ENCODE results near the gene BANF2.

DNA sequence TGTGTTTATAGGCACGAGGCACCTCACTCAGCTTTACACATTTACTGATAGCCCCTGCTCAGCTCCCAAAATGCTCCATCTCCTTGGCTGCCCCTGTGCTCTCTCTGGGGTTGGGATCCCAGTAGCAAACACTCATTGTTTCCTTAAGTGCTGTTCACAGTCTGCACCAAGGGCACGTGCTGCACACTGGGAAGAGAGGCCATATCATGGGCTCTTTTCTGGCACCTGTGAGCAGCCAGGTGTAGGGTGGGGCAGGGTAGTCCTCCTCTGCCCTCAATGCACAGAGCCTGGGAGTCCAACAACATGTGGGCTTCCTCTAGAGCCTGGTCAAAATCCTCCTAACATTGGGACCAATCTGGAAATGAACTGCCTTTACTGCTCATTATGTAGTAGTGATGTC, 67.9 kb downstream of the BANF2 start:
- TF ChIP-seq CTCF (IDR thresholded peaks at IDR 0.05) = no peak
- no peak for TF ChIP-seq POLR2A (IDR thresholded peaks at IDR 0.05)

Data from heart left ventricle (tissue), 13 donors.